NB4 (cell line): Measurements from ENCODE around the gene TMEM184C.

Source experiments
- DNase-seq: peaks from one replicate; pipeline ENCODE4 v3.0.0; 2010; ENCODE audit warnings: low read depth
- H3K4me3 ChIP-seq: one replicate; pipeline ENCODE4 v1.5.1; 2011; ENCODE audit warnings: mild to moderate bottlenecking, low read depth, low read length, moderate library complexity
- CTCF ChIP-seq: IDR thresholded peaks from one replicate; pipeline ENCODE4 v1.5.1; 2012; ENCODE audit warnings: low read depth, low read length
- MYC ChIP-seq: IDR thresholded peaks from 2 replicates; pipeline ENCODE4 v1.6.1; 2011; ENCODE audit warnings: low read depth, low read length
- POLR2A ChIP-seq: IDR thresholded peaks from 2 replicates; pipeline ENCODE4 v1.6.1; 2011; ENCODE audit warnings: mild to moderate bottlenecking; ENCODE audit not compliant: insufficient read length; ENCODE audit errors: extremely low read depth
- TF ChIP-seq, protein P1 (sequence below): IDR thresholded peaks from 2 replicates; pipeline ENCODE4 v1.6.1; 2011; ENCODE audit warnings: low read depth, low read length

Gene TMEM184C

DNA sequence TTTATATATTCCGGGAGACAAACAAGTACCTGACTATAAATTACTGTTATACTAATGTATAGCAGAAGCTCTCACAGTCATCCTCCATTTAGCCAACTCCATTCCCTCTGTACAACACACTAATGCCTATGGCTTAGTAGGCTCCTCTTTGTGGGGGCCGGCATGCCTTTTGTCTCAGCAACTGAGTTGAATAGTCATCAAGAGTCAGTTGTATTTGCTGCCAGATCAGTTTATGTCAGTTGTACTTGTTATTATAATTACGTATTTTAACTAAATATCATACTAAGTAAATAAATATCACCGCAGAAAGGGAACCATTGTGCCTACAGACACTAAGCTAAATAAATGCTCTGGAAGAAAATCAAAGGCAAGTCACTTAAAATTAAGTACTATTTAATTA, 56.9 kb downstream of the TMEM184C start:
- DNase-seq: no peak
- H3K4me3 ChIP-seq: no peak overlapping the region
- no peak for TF ChIP-seq CTCF
- TF ChIP-seq POLR2A: no peak
- no peak for TF ChIP-seq MYC
- TF ChIP-seq, protein P1, sequence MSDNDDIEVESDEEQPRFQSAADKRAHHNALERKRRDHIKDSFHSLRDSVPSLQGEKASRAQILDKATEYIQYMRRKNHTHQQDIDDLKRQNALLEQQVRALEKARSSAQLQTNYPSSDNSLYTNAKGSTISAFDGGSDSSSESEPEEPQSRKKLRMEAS: no peak

GRCh38 chr4:147674496-147674895, 57.3 kb downstream of the TMEM184C start:
- TF ChIP-seq, protein P1: no peak
- TF ChIP-seq CTCF: no peak
- TF ChIP-seq POLR2A: no peak
- TF ChIP-seq MYC: no peak
- DNase-seq: no peak
- no peak overlapping the region for H3K4me3 ChIP-seq

DNA sequence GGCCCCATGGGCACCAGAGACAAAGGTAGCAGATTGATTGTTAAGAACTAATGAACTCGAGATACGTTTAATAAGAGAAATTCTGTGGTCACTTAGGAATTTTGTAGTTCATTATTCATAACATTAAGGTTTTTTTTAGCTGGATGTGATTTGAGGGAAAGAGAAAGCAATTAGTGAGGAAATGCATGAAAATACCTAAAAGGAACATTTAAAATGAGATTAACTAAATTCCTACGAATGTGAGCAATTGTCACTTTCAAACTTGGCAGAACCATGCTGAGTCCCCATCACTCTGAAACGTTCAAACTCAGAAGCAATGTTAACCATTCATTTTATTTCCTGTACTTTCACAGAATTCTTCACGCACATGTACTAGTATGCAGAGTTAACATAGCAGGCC, 60.9 kb downstream of the TMEM184C start:
- no peak for DNase-seq
- H3K4me3 ChIP-seq: no peak overlapping the region
- TF ChIP-seq POLR2A: no peak
- TF ChIP-seq, protein P1: no peak
- TF ChIP-seq CTCF: no peak
- no peak for TF ChIP-seq MYC

GRCh38 chr4:147678796-147679549, 61.8 kb downstream of the TMEM184C start:
- DNase-seq: no peak
- TF ChIP-seq POLR2A (no peak), MYC (no peak), CTCF (no peak)
- TF ChIP-seq, protein P1: no peak
- H3K4me3 ChIP-seq: no peak overlapping the region

- peak overlapping the region; percentile 77 for H3K4me3 ChIP-seq
- TF ChIP-seq MYC: no peak
- DNase-seq: peak; percentile 6
These were observed 65.6 kb downstream of the TMEM184C start for GRCh38 chr4:147682755-147683154.

- TF ChIP-seq, protein P1: no peak
- TF ChIP-seq CTCF (no peak), MYC (no peak), POLR2A (no peak)
- peak; percentile 33 for DNase-seq
- H3K4me3 ChIP-seq: peak overlapping the region; percentile 77
These were observed 66.0 kb downstream of the TMEM184C start for GRCh38 chr4:147683188-147683591.
